GM12878 (cell line): ENCODE results near the gene ADD1. TPM values are rescaled to one million over a fixed set of nuclear protein-coding genes. Genes with fewer than 3 reads are reported as not detected.

Source experiments
- ATAC-seq: fragments of 200-7000 bp; cut with Tn5 transposase; 3 replicates; pipeline ENCODE4 v1.9.1; 2020; ENCODE audit warnings: mild to moderate bottlenecking, moderate library complexity
- BruUV-seq: library from RNA; stranded (reverse); fragments of 400-500 nt; replicated peaks from 2 replicates; lab custom pipeline; 2021; lab: Mats Ljungman, UMichigan
- CTCF ChIA-PET: fragments of 300-600 bp; sonication (Branson Sonifier 250); formaldehyde crosslinking; extraction: SDS; loops from one replicate; lab custom pipeline; 2021; ENCODE audit warnings: inconsistent platforms; lab: Yijun Ruan, JAX
- POLR2A ChIA-PET: fragments of 350-600 bp; formaldehyde crosslinking; extraction: SDS; loops from one replicate; lab custom pipeline; 2021; ENCODE audit warnings: inconsistent platforms; lab: Charles Lee
- RAD21 ChIA-PET: fragments of 300-600 bp; sonication (Branson Sonifier 250); formaldehyde crosslinking; loops from one replicate; lab custom pipeline; 2023; ENCODE audit warnings: antibody characterized with exemption; ENCODE audit not compliant: unreplicated experiment; lab: Charles Lee
- SMC1A ChIA-PET: fragments of 300-600 bp; sonication (Branson Sonifier 250); formaldehyde crosslinking; loops from one replicate; lab custom pipeline; 2023; ENCODE audit not compliant: unreplicated experiment, uncharacterized antibody; lab: Charles Lee
- DNase-seq: peaks from one replicate; pipeline ENCODE4 v3.0.0-alpha.2; 2011; ENCODE audit warnings: low read depth, low spot score
- FAIRE-seq: peaks from 3 replicates; lab custom pipeline; 2011; peaks lifted over from hg19 to GRCh38; lab: Jason Lieb, UNC
- H2AFZ ChIP-seq: 2 replicates; pipeline ENCODE4 v1.6.0; 2011; ENCODE audit warnings: low read depth, low read length, control low read depth; ENCODE audit not compliant: control insufficient read depth
- H3K27ac ChIP-seq: 2 replicates; pipeline ENCODE4 v1.5.1; 2011; ENCODE audit warnings: control low read depth; ENCODE audit not compliant: control insufficient read depth, insufficient read depth
- H3K27me3 ChIP-seq, 2 experiments: replicated peaks in 1 of 2; 2 replicates each; pipeline versions ENCODE4 v1.6.0 to v1.6.1; 2011; ENCODE audit warnings: low read length in 1 of 2; ENCODE audit not compliant: control insufficient read depth in 2 of 2, insufficient read depth in 2 of 2
- H3K36me3 ChIP-seq, 2 experiments: 2 replicates each; pipeline ENCODE4 v1.5.1; 2011; ENCODE audit warnings: low read length in 1 of 2; ENCODE audit not compliant: control insufficient read depth in 2 of 2, insufficient read depth in 2 of 2
- H3K4me1 ChIP-seq: 2 replicates; pipeline ENCODE4 v1.6.1; 2011; ENCODE audit warnings: mild to moderate bottlenecking, low read length, moderate library complexity, mixed read lengths; ENCODE audit not compliant: control insufficient read depth, insufficient read depth
- H3K4me2 ChIP-seq: 2 replicates; pipeline ENCODE4 v1.6.0; 2011; ENCODE audit warnings: control low read depth; ENCODE audit not compliant: control insufficient read depth, insufficient read depth
- H3K4me3 ChIP-seq: fragments of 200-600 bp; sonication (generic); 2 replicates; pipeline ENCODE4 v1.5.1; 2016
- H3K79me2 ChIP-seq: 2 replicates; pipeline ENCODE4 v1.6.0; 2011; ENCODE audit warnings: low read length; ENCODE audit not compliant: control insufficient read depth, insufficient read depth
- H3K9ac ChIP-seq: 2 replicates; pipeline ENCODE4 v1.8.0; 2011; ENCODE audit warnings: low read length, control low read depth, mixed read lengths; ENCODE audit not compliant: control insufficient read depth, insufficient read depth
- H3K9me3 ChIP-seq: replicated peaks from 3 replicates; pipeline ENCODE4 v1.5.1; 2011; ENCODE audit warnings: mild to moderate bottlenecking, low read length; ENCODE audit not compliant: control insufficient read depth, insufficient read depth
- H4K20me1 ChIP-seq: 2 replicates; pipeline ENCODE4 v1.6.0; 2011; ENCODE audit not compliant: control insufficient read depth, insufficient read depth
- ESRRA ChIP-seq: IDR thresholded peaks from 2 replicates; pipeline ENCODE4 v1.6.1; 2012; ENCODE audit warnings: mild to moderate bottlenecking, low read length, improper control_type of control experiment
- IRF4 ChIP-seq: IDR thresholded peaks from 2 replicates; pipeline ENCODE4 v1.6.1; 2011; ENCODE audit warnings: low read depth, low read length
- LARP7 ChIP-seq: fragments of 450-650 bp; IDR thresholded peaks from 2 replicates; pipeline ENCODE4 v1.6.1; 2017; ENCODE audit warnings: mild to moderate bottlenecking
- MTA2 ChIP-seq: fragments of 450-650 bp; IDR thresholded peaks from 2 replicates; pipeline ENCODE4 v1.6.1; 2016; ENCODE audit warnings: low read depth, mild to moderate bottlenecking, moderate library complexity
- NR2C1 ChIP-seq: fragments of 450-650 bp; IDR thresholded peaks from 2 replicates; pipeline ENCODE4 v1.6.1; 2017; ENCODE audit warnings: antibody characterized with exemption, mild to moderate bottlenecking, moderate library complexity
- SREBF1 ChIP-seq: IDR thresholded peaks from 2 replicates; pipeline ENCODE4 v1.6.1; 2012; ENCODE audit warnings: mild to moderate bottlenecking, low read length
- WGBS: methylation state at CpG from one replicate; pipeline ENCODE4 v1.1.6; 2016; ENCODE audit warnings: low lambda C conversion rate; ENCODE audit not compliant: insufficient replicate concordance, insufficient coverage; ENCODE audit errors: missing lambda C conversion rate; 5-methylcytosine and 5-hydroxymethylcytosine counted together
- in situ Hi-C: fragments of 300-500 bp; cut with MboI; formaldehyde crosslinking; loops from 9 replicates; pipeline ENCODE4 v1.14.3; 2018; ENCODE audit warnings: mixed read lengths
- intact Hi-C: fragments of 100-400 bp; cut with micrococcal nuclease; formaldehyde crosslinking; loops from one replicate; pipeline ENCODE4 v1.14.2; 2022; ENCODE audit not compliant: unreplicated experiment
- polyA plus RNA-seq, 11 experiments: library from polyadenylated mRNA; depleted of rRNA in 4 of 11; unstranded in 6 of 11; stranded (reverse) in 5 of 11; fragments of >200 nt; fragmentation: Nextera tagmentation in 4 of 11; fragmentation: Illumina TruSeq in 1 of 11; extraction: Ambion mirVana in 4 of 11; extraction: Trizol in 1 of 11; gene quantifications; 1 replicate in 1 of 11; 2 replicates in 10 of 11; pipeline versions ENCODE4 v1.2.1 to v1.2.3, GENCODE V29; 2011 to 2016; ENCODE audit warnings: inconsistent platforms in 2 of 11, missing spikeins in 2 of 11, low read depth in 1 of 11
- total RNA-seq, 4 experiments: library from RNA; depleted of rRNA in 3 of 4; stranded (reverse); fragments of >200 nt in 3 of 4; fragmentation: Illumina TruSeq in 1 of 4; extraction: Trizol in 1 of 4; gene quantifications; 2 replicates each; pipeline versions ENCODE4 v1.2.1 to v1.2.3, GENCODE V29; 2013 to 2021

Gene ADD1
- total and polyA plus RNA-seq, 10 of the 15 experiments (the other 5 are each of a cell fraction or from before 2014, with no cell fraction given), result 21.6 to 182 (median 105) TPM

- TF ChIP-seq ESRRA (no peak), NR2C1 (no peak), IRF4 (no peak)
Measured at GRCh38 chr4:2961811-2962441, 118.3 kb downstream of the ADD1 start (continued).

GRCh38 chr4:2962614-2963174 lies 119.0 kb downstream of the ADD1 start:
- ChIA-PET RAD21 (interaction anchor here (0.6 to 4.5 kb wide), 12 partner anchors 8 to 200 kb away, joined by 3 to 35 read pairs (median 3); no protein-coding TSS in a partner anchor), POLR2A (interaction anchor here (0.5 to 3.1 kb wide), 9 partner anchors 9 to 542 kb away, joined by 3 to 22 read pairs (median 4); no protein-coding TSS in a partner anchor), SMC1A (interaction anchor here (0.7 to 3.6 kb wide), 6 partner anchors 9 to 199 kb away, joined by 3 to 19 read pairs (median 4); no protein-coding TSS in a partner anchor), CTCF (interaction anchor here (0.7 to 3.4 kb wide), 10 partner anchors 10 to 743 kb away, joined by 3 to 28 read pairs (median 6); no protein-coding TSS in a partner anchor)
- Histone ChIP-seq H3K27me3 (no peaks in the 10 kb centered on the region), H3K9ac (peak overlapping the region; percentile 96), H3K36me3 (peaks cover 2 to 15% of the 10 kb centered on the region in 2 experiments), H3K27ac (peak overlapping the region; percentile 91), H3K9me3 (no peaks in the 10 kb centered on the region; the same call in 1 of the 3 replicates), H3K79me2 (peaks cover 47% of the 10 kb centered on the region), H4K20me1 (peaks cover 11% of the 10 kb centered on the region), H3K4me3 (peak overlapping the region; percentile 78), H2AFZ (peak overlapping the region; percentile 82), H3K4me1 (peaks cover 15% of the 10 kb centered on the region), H3K4me2 (peak overlapping the region; percentile 70)
- WGBS, result 2% methylated on average over 40 of the region's 40 CpGs
- no TSS peak for BruUV-seq
- peak; percentile 54 for ATAC-seq
- in situ Hi-C loops, result no loop called here
- FAIRE-seq, result no peak
- intact Hi-C loops, result loop anchor here (1.0 to 5.0 kb wide), 5 partner anchors 26 to 265 kb away; partner anchors contain the start of gene ADD1
- TF ChIP-seq SREBF1, result no peak
- 0 out of 2 replicates have a peak, but pooled peaks have one; percentile 16 for TF ChIP-seq MTA2
- TF ChIP-seq LARP7, result peak; percentile 62; the same call in 1 of the 2 replicates
- no peak for DNase-seq
